Body of pancreas (tissue), 4 donors: ENCODE data around the gene PCDHB9. TPM values are rescaled to one million over a fixed set of nuclear protein-coding genes. Genes with fewer than 3 reads are reported as not detected.
A peak's percentile ranks its signal among the peaks of the same experiment; 100 is the strongest.
"Not testable (repeated sequence)": the region's sequence is repeated elsewhere in the genome, so short reads cannot be mapped to it uniquely, and the experiment has no call there.

Source experiments
- ATAC-seq: fragments of 150-250 bp; one replicate; pipeline ENCODE4 v1.9.1; 2016
- DNase-seq, 4 donors: peaks; one replicate each; pipeline ENCODE4 v3.0.0-alpha.2; 2019
- H3K27ac ChIP-seq, 4 donors: fragments of 200-600 bp; sonication (generic); 1 replicate in 3 of 4; 2 replicates in 1 of 4; pipeline versions ENCODE4 v1.5.1 to v1.6.1; 2016 to 2019; ENCODE audit warnings: mild to moderate bottlenecking in 1 of 4, mixed read lengths in 1 of 4, moderate library complexity in 1 of 4
- H3K27me3 ChIP-seq, 2 donors: fragments of 200-600 bp; sonication (generic); one replicate each; pipeline ENCODE4 v1.6.0; 2016; ENCODE audit warnings: mild to moderate bottlenecking in 1 of 2
- H3K36me3 ChIP-seq, 2 donors: fragments of 200-600 bp; sonication (generic); replicated peaks in 1 of 2; 2 replicates each; pipeline ENCODE4 v1.5.1; 2016; ENCODE audit warnings: low read depth in 2 of 2; ENCODE audit not compliant: insufficient read depth in 1 of 2
- H3K4me1 ChIP-seq: fragments of 200-600 bp; sonication (generic); one replicate; pipeline ENCODE4 v1.6.0; 2016
- H3K4me3 ChIP-seq, 2 donors: fragments of 200-600 bp; sonication (generic); 1 replicate in 1 of 2; 2 replicates in 1 of 2; pipeline ENCODE4 v1.5.1; 2016 to 2019
- H3K9me3 ChIP-seq, 3 donors: fragments of 200-600 bp; sonication (generic); 1 replicate in 2 of 3; 2 replicates in 1 of 3; pipeline ENCODE4 v1.5.1; 2016
- CTCF ChIP-seq, 7 experiments: fragments of 450-650 bp in 4 of 7; fragments of 200-600 bp in 3 of 7; sonication (generic) in 3 of 7; IDR thresholded peaks; one replicate each; pipeline ENCODE4 v1.5.1; 2016 to 2019; ENCODE audit warnings: antibody characterized with exemption in 7 of 7
- POLR2A ChIP-seq, 3 donors: fragments of 450-650 bp; IDR thresholded peaks; one replicate each; pipeline ENCODE4 v1.6.1; 2016; ENCODE audit warnings: antibody characterized with exemption in 3 of 3, mild to moderate bottlenecking in 2 of 3
- WGBS, 2 donors: methylation state at CpG; one replicate each; pipeline ENCODE4 v1.1.5; 2017; 5-methylcytosine and 5-hydroxymethylcytosine counted together
- intact Hi-C: fragments of 100-400 bp; cut with DNase I; formaldehyde crosslinking; loops from one replicate; pipeline ENCODE4 v1.15.1; 2023
- total RNA-seq, 2 donors: library from RNA; depleted of rRNA; stranded (reverse); fragments of >200 nt; gene quantifications; one replicate each; pipeline ENCODE4 v1.1.0, GENCODE V29; 2016

Gene PCDHB9
- total RNA-seq, 2 donors from 2014 or later: 0.78 to 19.8 TPM

DNA sequence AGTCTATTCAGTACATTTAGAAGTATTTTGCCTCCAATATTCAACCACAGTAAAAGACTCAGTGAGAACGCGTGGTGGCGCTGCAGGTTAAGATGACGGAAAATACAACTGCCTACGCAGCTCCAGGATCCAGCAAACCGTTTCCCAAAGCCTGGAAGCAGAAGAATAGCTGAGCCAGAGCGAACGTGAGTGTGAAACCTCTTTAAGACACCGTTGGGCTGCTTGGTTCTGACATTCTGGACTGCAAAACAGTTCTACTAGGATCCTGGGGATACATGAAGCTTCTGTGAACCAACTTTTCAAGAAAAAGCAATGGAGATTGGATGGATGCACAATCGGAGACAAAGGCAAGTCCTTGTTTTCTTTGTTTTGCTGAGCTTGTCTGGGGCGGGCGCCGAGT, 4.7 kb upstream of the PCDHB9 start, which contains the start of gene PCDHB16:
Gene PCDHB16 (plus strand): TSS at position 140 of the 400 bp plus-strand sequence. CDS start 173 bp downstream, at position 313.
- peak; percentile 40 for ATAC-seq
- 6 to 11% methylated on average over 13 of the region's 13 CpGs for WGBS, 2 donors
- peak; percentile 59 to 71 (median 61) for DNase-seq
- Histone ChIP-seq H3K36me3 (no peaks in the 10 kb centered on the region), H3K9me3 (peaks cover 0 to 42% (median 0%) of the 10 kb centered on the region in 3 donors), H3K27ac (no peak within 1 kb of the TSS), H3K4me3 (no peak within 1 kb of the TSS), H3K27me3 (no peaks in the 10 kb centered on the region), H3K4me1 (no peaks in the 10 kb centered on the region)
- TF ChIP-seq POLR2A (IDR thresholded peaks at IDR 0.05) (peak in 1 of 3 donors; percentile 20), CTCF (IDR thresholded peaks at IDR 0.05) (peak in 5 of 7 experiments; percentile 21 to 57 (median 41))
- intact Hi-C loops: no loop called here

GRCh38 chr5:141184117-141184855, 2.7 kb upstream of the PCDHB9 start:
- H3K36me3 ChIP-seq, H3K27ac ChIP-seq, ATAC-seq, H3K4me3 ChIP-seq, DNase-seq, intact Hi-C loops, H3K27me3 ChIP-seq, H3K4me1 ChIP-seq: not testable (repeated sequence)
- WGBS, 2 donors: 16 to 46% methylated on average over 4 to 37 of the region's 69 CpGs
- H3K9me3 ChIP-seq: peaks cover 0 to 27% (median 0%) of the 10 kb centered on the region in 3 donors

DNA sequence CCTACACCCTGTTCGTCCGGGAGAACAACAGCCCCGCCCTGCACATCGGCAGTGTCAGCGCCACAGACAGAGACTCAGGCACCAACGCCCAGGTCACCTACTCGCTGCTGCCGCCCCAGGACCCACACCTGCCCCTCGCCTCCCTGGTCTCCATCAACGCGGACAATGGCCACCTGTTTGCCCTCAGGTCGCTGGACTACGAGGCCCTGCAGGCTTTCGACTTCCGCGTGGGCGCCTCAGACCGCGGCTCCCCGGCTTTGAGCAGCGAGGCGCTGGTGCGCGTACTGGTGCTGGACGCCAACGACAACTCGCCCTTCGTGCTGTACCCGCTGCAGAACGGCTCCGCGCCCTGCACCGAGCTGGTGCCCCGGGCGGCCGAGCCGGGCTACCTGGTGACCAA, 1.7 kb downstream of the PCDHB9 start:
- 19 to 36% methylated on average over 10 to 31 of the region's 37 CpGs for WGBS, 2 donors
- H3K4me3 ChIP-seq, H3K27me3 ChIP-seq, H3K4me1 ChIP-seq, H3K27ac ChIP-seq, intact Hi-C loops, ATAC-seq, H3K36me3 ChIP-seq, DNase-seq: not testable (repeated sequence)
- peaks cover 0 to 15% (median 0%) of the 10 kb centered on the region in 3 donors for H3K9me3 ChIP-seq

GRCh38 chr5:141189131-141189530, 2.2 kb downstream of the PCDHB9 start:
- WGBS, 2 donors: 38 to 64% methylated on average over 5 to 15 of the region's 35 CpGs
- H3K27ac ChIP-seq, H3K4me3 ChIP-seq, H3K36me3 ChIP-seq, DNase-seq, ATAC-seq, H3K27me3 ChIP-seq, intact Hi-C loops, H3K4me1 ChIP-seq: not testable (repeated sequence)
- H3K9me3 ChIP-seq: peaks cover 0 to 14% (median 0%) of the 10 kb centered on the region in 3 donors

GRCh38 chr5:141192110-141192725, 5.3 kb downstream of the PCDHB9 start, which contains the start of gene PCDHB10:
PCDHB10 (plus strand) TSS chr5:141192353; CDS start chr5:141192553, 200 bp downstream.
- Histone ChIP-seq H3K9me3 (peaks cover 0 to 21% (median 0%) of the 10 kb centered on the region in 3 donors), H3K4me1 (no peaks in the 10 kb centered on the region), H3K27me3 (no peaks in the 10 kb centered on the region), H3K4me3 (no peak within 1 kb of the TSS), H3K27ac (no peak within 1 kb of the TSS), H3K36me3 (no peaks in the 10 kb centered on the region)
- 5 to 6% methylated on average over 8 to 10 of the region's 10 CpGs for WGBS, 2 donors
- TF ChIP-seq CTCF (IDR thresholded peaks at IDR 0.05): peak in 5 of 7 experiments; percentile 9 to 25 (median 23)
- no peak for TF ChIP-seq POLR2A (IDR thresholded peaks at IDR 0.05)
- DNase-seq: peak in 3 of 4 donors; percentile 20 to 40 (median 26)
- intact Hi-C loops: no loop called here
- ATAC-seq: no peak

DNA sequence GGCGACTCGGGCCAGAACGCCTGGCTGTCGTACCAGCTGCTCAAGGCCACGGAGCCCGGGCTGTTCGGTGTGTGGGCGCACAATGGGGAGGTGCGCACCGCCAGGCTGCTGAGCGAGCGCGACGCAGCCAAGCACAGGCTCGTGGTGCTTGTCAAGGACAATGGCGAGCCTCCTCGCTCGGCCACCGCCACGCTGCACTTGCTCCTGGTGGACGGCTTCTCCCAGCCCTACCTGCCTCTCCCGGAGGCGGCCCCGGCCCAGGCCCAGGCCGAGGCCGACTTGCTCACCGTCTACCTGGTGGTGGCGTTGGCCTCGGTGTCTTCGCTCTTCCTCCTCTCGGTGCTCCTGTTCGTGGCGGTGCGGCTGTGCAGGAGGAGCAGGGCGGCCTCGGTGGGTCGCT, 7.4 kb downstream of the PCDHB9 start:
- H3K4me3 ChIP-seq, H3K27me3 ChIP-seq, ATAC-seq, H3K4me1 ChIP-seq, H3K36me3 ChIP-seq, H3K27ac ChIP-seq, DNase-seq, intact Hi-C loops: not testable (repeated sequence)
- peaks cover 0 to 28% (median 0%) of the 10 kb centered on the region in 3 donors for H3K9me3 ChIP-seq
- WGBS, 2 donors: 20% methylated on average over 21 of the region's 37 CpGs; no CpG with 5 or more reads in 1 of the 2 donors
